ENCODE data around the gene CDKAL1.

The CDKAL1 gene

DNA sequence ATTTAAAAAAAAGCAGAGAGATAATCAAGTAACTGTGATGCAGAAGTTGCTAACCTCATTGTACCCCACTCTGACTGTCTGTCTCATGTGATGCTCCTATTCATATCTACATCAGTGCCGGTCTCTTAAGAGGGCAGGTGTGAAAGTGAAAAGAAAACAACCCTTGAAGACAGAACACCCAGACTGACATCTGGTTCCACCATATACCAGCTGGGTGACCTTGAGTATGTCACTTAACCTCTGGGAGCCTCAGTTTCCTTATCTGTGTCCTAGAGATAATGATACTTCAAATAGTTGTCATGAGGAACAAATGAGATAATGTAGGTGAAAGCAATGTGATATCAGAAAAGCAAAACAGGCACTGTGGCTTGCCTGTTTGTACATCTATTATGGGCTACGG is 632.5 kb downstream of the CDKAL1 start:
- TF ChIP-seq, protein P1, sequence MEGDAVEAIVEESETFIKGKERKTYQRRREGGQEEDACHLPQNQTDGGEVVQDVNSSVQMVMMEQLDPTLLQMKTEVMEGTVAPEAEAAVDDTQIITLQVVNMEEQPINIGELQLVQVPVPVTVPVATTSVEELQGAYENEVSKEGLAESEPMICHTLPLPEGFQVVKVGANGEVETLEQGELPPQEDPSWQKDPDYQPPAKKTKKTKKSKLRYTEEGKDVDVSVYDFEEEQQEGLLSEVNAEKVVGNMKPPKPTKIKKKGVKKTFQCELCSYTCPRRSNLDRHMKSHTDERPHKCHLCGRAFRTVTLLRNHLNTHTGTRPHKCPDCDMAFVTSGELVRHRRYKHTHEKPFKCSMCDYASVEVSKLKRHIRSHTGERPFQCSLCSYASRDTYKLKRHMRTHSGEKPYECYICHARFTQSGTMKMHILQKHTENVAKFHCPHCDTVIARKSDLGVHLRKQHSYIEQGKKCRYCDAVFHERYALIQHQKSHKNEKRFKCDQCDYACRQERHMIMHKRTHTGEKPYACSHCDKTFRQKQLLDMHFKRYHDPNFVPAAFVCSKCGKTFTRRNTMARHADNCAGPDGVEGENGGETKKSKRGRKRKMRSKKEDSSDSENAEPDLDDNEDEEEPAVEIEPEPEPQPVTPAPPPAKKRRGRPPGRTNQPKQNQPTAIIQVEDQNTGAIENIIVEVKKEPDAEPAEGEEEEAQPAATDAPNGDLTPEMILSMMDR (IDR thresholded peaks at IDR 0.05; ENCODE audit: insufficient read depth, low read length, poor library complexity, severe bottlenecking), result no peak
- no peak for DNase-seq (ENCODE audit: extremely low read depth, insufficient read length)
- no peak overlapping the region for H3K4me3 ChIP-seq (replicated peaks; ENCODE audit: low read depth, low read length)

DNA sequence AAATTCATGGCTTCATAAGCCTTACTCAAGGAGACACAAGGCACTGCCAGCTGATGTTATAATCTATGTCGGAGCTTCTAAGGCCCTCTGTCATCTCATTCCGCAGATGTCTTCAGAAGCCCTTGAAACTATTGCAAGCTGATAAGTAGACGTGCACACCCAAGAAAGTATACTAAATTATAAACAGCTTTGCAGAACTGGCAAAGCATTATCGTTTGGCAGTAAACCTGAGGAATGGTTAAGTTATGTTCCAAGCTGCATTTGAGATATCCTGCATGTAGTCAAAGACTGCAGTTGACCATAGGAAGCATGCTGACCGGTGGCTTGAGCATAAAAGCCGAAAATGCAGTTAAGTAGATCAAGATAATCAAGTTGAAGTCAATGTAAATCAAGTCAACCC is 633.5 kb downstream of the CDKAL1 start:
- Histone ChIP-seq H3K36me3 (ENCODE audit: control insufficient read depth, insufficient read depth, low read length) (no peaks in the 10 kb centered on the region), H3K27me3 (replicated peaks; ENCODE audit: control insufficient read depth, insufficient read depth, low read length) (no peaks in the 10 kb centered on the region), H3K4me3 (replicated peaks; ENCODE audit: low read depth, low read length) (no peak overlapping the region)
- DNase-seq (ENCODE audit: extremely low read depth, insufficient read length), result no peak
- TF ChIP-seq, protein P1 (IDR thresholded peaks at IDR 0.05; ENCODE audit: insufficient read depth, low read length, poor library complexity, severe bottlenecking), result no peak

More for the DNA sequence above, 632.5 kb downstream of the CDKAL1 start:
- H3K27me3 ChIP-seq (replicated peaks; ENCODE audit: control insufficient read depth, insufficient read depth, low read length), result no peaks in the 10 kb centered on the region
- H3K36me3 ChIP-seq (ENCODE audit: control insufficient read depth, insufficient read depth, low read length), result no peaks in the 10 kb centered on the region

DNA sequence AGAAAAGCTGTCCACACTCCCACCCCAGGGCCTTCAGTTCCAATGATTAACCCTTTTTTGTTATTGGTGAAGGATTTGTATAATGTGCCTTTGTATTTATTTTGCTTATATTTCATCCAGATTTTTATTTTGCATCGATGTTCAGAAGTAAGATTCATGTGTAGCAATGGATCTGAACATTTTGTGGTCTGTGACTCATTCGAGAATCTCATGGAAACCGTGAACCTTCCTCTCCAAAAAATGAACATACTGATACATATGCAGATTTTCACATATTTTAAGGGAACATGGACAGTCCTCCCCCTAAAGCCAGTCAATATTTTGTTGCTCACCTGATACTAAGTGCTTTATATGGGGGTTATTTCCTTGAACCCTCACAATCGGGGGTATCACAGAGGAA is 637.5 kb downstream of the CDKAL1 start:
- H3K27me3 ChIP-seq (replicated peaks; ENCODE audit: control insufficient read depth, insufficient read depth, low read length), result no peaks in the 10 kb centered on the region
- H3K4me3 ChIP-seq (replicated peaks; ENCODE audit: low read depth, low read length), result no peak overlapping the region
- DNase-seq (ENCODE audit: extremely low read depth, insufficient read length), result no peak
- H3K36me3 ChIP-seq (ENCODE audit: control insufficient read depth, insufficient read depth, low read length), result no peaks in the 10 kb centered on the region
- TF ChIP-seq, protein P1 (IDR thresholded peaks at IDR 0.05; ENCODE audit: insufficient read depth, low read length, poor library complexity, severe bottlenecking), result no peak

DNA sequence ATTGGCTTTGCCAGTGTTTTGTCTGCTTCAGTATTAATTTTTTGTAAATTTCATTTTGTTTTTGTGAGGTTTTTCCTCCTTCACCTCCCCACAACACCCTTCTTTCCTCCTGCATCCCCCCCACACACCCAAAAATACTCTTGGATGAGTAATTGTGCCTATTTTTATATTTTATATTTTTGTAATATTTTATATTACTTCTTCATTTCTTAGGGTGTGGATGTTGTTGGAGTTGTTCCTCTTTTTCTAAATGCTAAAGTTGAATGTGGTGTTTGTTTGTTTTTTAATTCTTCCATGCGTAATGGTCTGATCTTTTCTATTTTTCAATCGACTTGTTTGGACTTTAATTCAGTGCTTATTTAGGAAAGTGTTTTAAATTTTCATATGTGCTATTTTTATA is 638.8 kb downstream of the CDKAL1 start:
- no peaks in the 10 kb centered on the region for H3K36me3 ChIP-seq (ENCODE audit: control insufficient read depth, insufficient read depth, low read length)

DNA sequence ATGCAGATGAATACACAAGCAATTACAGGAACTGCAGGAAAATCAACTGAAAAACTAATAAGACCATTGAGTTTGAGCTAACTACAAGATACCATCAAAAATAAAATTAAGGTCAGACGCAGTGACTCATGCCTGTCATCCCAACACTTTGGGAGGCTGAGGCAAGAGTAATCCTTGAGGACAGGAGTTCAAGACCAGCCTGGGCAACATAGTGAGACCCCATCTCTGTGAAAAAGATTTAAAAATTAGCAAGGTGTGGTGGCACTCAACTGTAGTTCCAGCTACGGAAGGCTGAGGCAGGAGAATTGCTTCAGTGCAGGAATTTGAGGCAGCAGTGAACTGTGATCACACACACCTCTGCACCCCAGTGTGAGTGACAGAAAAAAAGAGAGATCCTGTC is 639.4 kb downstream of the CDKAL1 start:
- Histone ChIP-seq H3K27me3 (replicated peaks; ENCODE audit: control insufficient read depth, insufficient read depth, low read length) (no peaks in the 10 kb centered on the region), H3K36me3 (ENCODE audit: control insufficient read depth, insufficient read depth, low read length) (no peaks in the 10 kb centered on the region), H3K4me3 (replicated peaks; ENCODE audit: low read depth, low read length) (no peak overlapping the region)
- TF ChIP-seq, protein P1 (IDR thresholded peaks at IDR 0.05; ENCODE audit: insufficient read depth, low read length, poor library complexity, severe bottlenecking), result no peak
- no peak for DNase-seq (ENCODE audit: extremely low read depth, insufficient read length)

More for the DNA sequence above, 638.8 kb downstream of the CDKAL1 start:
- Histone ChIP-seq H3K27me3 (replicated peaks; ENCODE audit: control insufficient read depth, insufficient read depth, low read length) (no peaks in the 10 kb centered on the region), H3K4me3 (replicated peaks; ENCODE audit: low read depth, low read length) (no peak overlapping the region)
- DNase-seq (ENCODE audit: extremely low read depth, insufficient read length), result no peak
- TF ChIP-seq, protein P1 (IDR thresholded peaks at IDR 0.05; ENCODE audit: insufficient read depth, low read length, poor library complexity, severe bottlenecking), result no peak

DNA sequence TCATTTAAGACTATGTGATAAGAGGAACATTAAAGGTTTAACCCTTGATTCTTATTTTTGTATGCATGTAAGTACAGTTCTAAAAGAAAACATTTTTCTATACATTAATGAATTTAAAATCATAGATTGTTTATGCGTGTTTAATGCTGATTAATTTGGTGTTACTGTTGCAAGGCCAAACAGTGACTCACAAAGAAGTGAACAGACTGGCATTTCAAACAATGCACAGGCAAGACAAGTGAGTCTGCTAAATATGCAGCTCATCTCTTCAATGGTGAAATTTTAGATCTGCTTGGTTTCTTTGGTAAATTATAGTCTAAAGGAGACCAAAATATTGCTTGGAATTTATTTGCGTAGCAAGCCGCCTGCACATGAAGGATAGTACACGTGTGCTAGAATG is 641.9 kb downstream of the CDKAL1 start:
- TF ChIP-seq, protein P1 (IDR thresholded peaks at IDR 0.05; ENCODE audit: insufficient read depth, low read length, poor library complexity, severe bottlenecking), result no peak

More for the DNA sequence above, 641.9 kb downstream of the CDKAL1 start:
- Histone ChIP-seq H3K36me3 (ENCODE audit: control insufficient read depth, insufficient read depth, low read length) (no peaks in the 10 kb centered on the region), H3K4me3 (replicated peaks; ENCODE audit: low read depth, low read length) (no peak overlapping the region), H3K27me3 (replicated peaks; ENCODE audit: control insufficient read depth, insufficient read depth, low read length) (no peaks in the 10 kb centered on the region)
- DNase-seq (ENCODE audit: extremely low read depth, insufficient read length), result no peak
